Activated naive CD8-positive, alpha-beta T cell (primary cell): ENCODE measurements around the gene KRTAP10-10.
"Not testable (repeated sequence)": the region's sequence is repeated elsewhere in the genome, so short reads cannot be mapped to it uniquely, and the experiment has no call there.

Source experiments
- H3K27ac Mint-ChIP-seq: one replicate; pipeline ENCODE4 v1.8.0; 2021; ENCODE audit warnings: mixed read lengths
- H3K27me3 Mint-ChIP-seq: one replicate; pipeline ENCODE4 v1.8.0; 2021; ENCODE audit warnings: mixed read lengths
- H3K36me3 Mint-ChIP-seq: one replicate; pipeline ENCODE4 v1.8.0; 2021; ENCODE audit warnings: mixed read lengths
- H3K4me1 Mint-ChIP-seq: one replicate; pipeline ENCODE4 v1.8.0; 2021; ENCODE audit warnings: low read depth, mixed read lengths
- H3K4me3 Mint-ChIP-seq: one replicate; pipeline ENCODE4 v1.8.0; 2021; ENCODE audit warnings: mild to moderate bottlenecking, mixed read lengths
- H3K9me3 Mint-ChIP-seq: one replicate; pipeline ENCODE4 v1.8.0; 2021; ENCODE audit warnings: low read depth, mixed read lengths

KRTAP10-10 gene

GRCh38 chr21:44637018-44637850, at the start of gene KRTAP10-10:
TSS of gene KRTAP10-10 (plus strand) at chr21:44637356. CDS start at chr21:44637418, 62 bp downstream.
- H3K4me1 Mint-ChIP-seq, result no peaks in the 10 kb centered on the region
- H3K27me3 Mint-ChIP-seq, result no peaks in the 10 kb centered on the region
- no peak within 1 kb of the TSS for H3K27ac Mint-ChIP-seq
- H3K4me3 Mint-ChIP-seq, result no peak within 1 kb of the TSS
- H3K9me3 Mint-ChIP-seq, result peaks cover 11% of the 10 kb centered on the region
- H3K36me3 Mint-ChIP-seq, result peaks cover 12% of the 10 kb centered on the region

- H3K27ac Mint-ChIP-seq, result no peak overlapping the region
- no peak overlapping the region for H3K4me3 Mint-ChIP-seq
- H3K36me3 Mint-ChIP-seq, result peaks cover 3% of the 10 kb centered on the region
- no peaks in the 10 kb centered on the region for H3K27me3 Mint-ChIP-seq
- H3K9me3 Mint-ChIP-seq, result no peaks in the 10 kb centered on the region
- H3K4me1 Mint-ChIP-seq, result peaks cover 9% of the 10 kb centered on the region
Observed at GRCh38 chr21:44589094-44589493, 48.1 kb upstream of the KRTAP10-10 start.

- Mint-ChIP-seq H3K27me3 (no peaks in the 10 kb centered on the region), H3K27ac (no peak overlapping the region)
Observed at GRCh38 chr21:44589586-44590305, 47.4 kb upstream of the KRTAP10-10 start.

GRCh38 chr21:44590311-44590721, 46.8 kb upstream of the KRTAP10-10 start:
- Mint-ChIP-seq H3K4me3 (no peak overlapping the region), H3K27me3 (no peaks in the 10 kb centered on the region), H3K9me3 (no peaks in the 10 kb centered on the region), H3K4me1 (peaks cover 5% of the 10 kb centered on the region), H3K27ac (no peak overlapping the region), H3K36me3 (peaks cover 3% of the 10 kb centered on the region)

More at GRCh38 chr21:44589586-44590305, 47.4 kb upstream of the KRTAP10-10 start:
- H3K4me3 Mint-ChIP-seq, result no peak overlapping the region
- H3K9me3 Mint-ChIP-seq, result no peaks in the 10 kb centered on the region
- peaks cover 5% of the 10 kb centered on the region for H3K4me1 Mint-ChIP-seq
- H3K36me3 Mint-ChIP-seq, result peaks cover 3% of the 10 kb centered on the region

- not testable (repeated sequence) for H3K27ac Mint-ChIP-seq, H3K27me3 Mint-ChIP-seq, H3K4me3 Mint-ChIP-seq, H3K4me1 Mint-ChIP-seq, H3K36me3 Mint-ChIP-seq, H3K9me3 Mint-ChIP-seq
Observed at GRCh38 chr21:44590897-44591800, 46.0 kb upstream of the KRTAP10-10 start.

- not testable (repeated sequence) for H3K27ac Mint-ChIP-seq, H3K4me1 Mint-ChIP-seq, H3K9me3 Mint-ChIP-seq, H3K27me3 Mint-ChIP-seq, H3K4me3 Mint-ChIP-seq, H3K36me3 Mint-ChIP-seq
Observed at GRCh38 chr21:44591801-44592130, 45.4 kb upstream of the KRTAP10-10 start.

GRCh38 chr21:44592446-44593311, 44.5 kb upstream of the KRTAP10-10 start, which contains the start of gene KRTAP10-6:
TSS of gene KRTAP10-6 (minus strand) at chr21:44592505. CDS start at chr21:44592484, 21 bp downstream.
- H3K9me3 Mint-ChIP-seq, result no peaks in the 10 kb centered on the region
- no peaks in the 10 kb centered on the region for H3K27me3 Mint-ChIP-seq
- H3K27ac Mint-ChIP-seq, result no peak within 1 kb of the TSS
- H3K4me1 Mint-ChIP-seq, result peaks cover 4% of the 10 kb centered on the region
- H3K36me3 Mint-ChIP-seq, result no peaks in the 10 kb centered on the region
- H3K4me3 Mint-ChIP-seq, result no peak within 1 kb of the TSS

GRCh38 chr21:44593598-44594405, 43.4 kb upstream of the KRTAP10-10 start:
- Mint-ChIP-seq H3K9me3 (peaks cover 5% of the 10 kb centered on the region), H3K27me3 (no peaks in the 10 kb centered on the region), H3K4me1 (peaks cover 4% of the 10 kb centered on the region), H3K27ac (peak overlapping the region; percentile 54), H3K36me3 (peaks cover 2% of the 10 kb centered on the region), H3K4me3 (no peak overlapping the region)

GRCh38 chr21:44594406-44594916, 42.7 kb upstream of the KRTAP10-10 start:
- peaks cover 2% of the 10 kb centered on the region for H3K36me3 Mint-ChIP-seq
- H3K27me3 Mint-ChIP-seq, result no peaks in the 10 kb centered on the region
- peaks cover 4% of the 10 kb centered on the region for H3K4me1 Mint-ChIP-seq
- H3K27ac Mint-ChIP-seq, result no peak overlapping the region
- H3K4me3 Mint-ChIP-seq, result no peak overlapping the region
- peaks cover 7% of the 10 kb centered on the region for H3K9me3 Mint-ChIP-seq

- Mint-ChIP-seq H3K36me3 (peaks cover 2% of the 10 kb centered on the region), H3K27ac (no peak overlapping the region)
Observed at GRCh38 chr21:44595524-44595923, 41.6 kb upstream of the KRTAP10-10 start.

GRCh38 chr21:44596068-44596725, 41.0 kb upstream of the KRTAP10-10 start:
- H3K27me3 Mint-ChIP-seq, result no peaks in the 10 kb centered on the region
- H3K36me3 Mint-ChIP-seq, result peaks cover 2% of the 10 kb centered on the region
- H3K9me3 Mint-ChIP-seq, result peaks cover 7% of the 10 kb centered on the region
- no peak overlapping the region for H3K4me3 Mint-ChIP-seq
- H3K4me1 Mint-ChIP-seq, result peaks cover 4% of the 10 kb centered on the region
- no peak overlapping the region for H3K27ac Mint-ChIP-seq

More at GRCh38 chr21:44595524-44595923, 41.6 kb upstream of the KRTAP10-10 start:
- Mint-ChIP-seq H3K4me3 (no peak overlapping the region), H3K27me3 (no peaks in the 10 kb centered on the region), H3K9me3 (peaks cover 7% of the 10 kb centered on the region), H3K4me1 (peaks cover 4% of the 10 kb centered on the region)

GRCh38 chr21:44598061-44598460, 39.1 kb upstream of the KRTAP10-10 start:
- H3K36me3 Mint-ChIP-seq, result peaks cover 2% of the 10 kb centered on the region
- H3K27ac Mint-ChIP-seq, result no peak overlapping the region
- H3K27me3 Mint-ChIP-seq, result no peaks in the 10 kb centered on the region
- H3K4me3 Mint-ChIP-seq, result no peak overlapping the region
- H3K9me3 Mint-ChIP-seq, result peaks cover 7% of the 10 kb centered on the region
- peaks cover 1% of the 10 kb centered on the region for H3K4me1 Mint-ChIP-seq
